CD4-positive, alpha-beta T cell (primary cell): ENCODE results near the gene ZNF487. TPM values are rescaled to one million over a fixed set of nuclear protein-coding genes. Genes with fewer than 3 reads are reported as not detected.
"Not testable (repeated sequence)": the region's sequence is repeated elsewhere in the genome, so short reads cannot be mapped to it uniquely, and the experiment has no call there.

ENCODE experiments used
- ATAC-seq: fragments of 200-7000 bp; cut with Tn5 transposase; one replicate; pipeline ENCODE4 v1.10.0; 2022; ENCODE audit warnings: mild to moderate bottlenecking; ENCODE audit not compliant: poor library complexity
- CTCF ChIA-PET: fragments of 350-600 bp; sonication (Branson Sonifier 250); formaldehyde crosslinking; loops from one replicate; lab custom pipeline; 2021; ENCODE audit warnings: antibody characterized with exemption, inconsistent platforms; lab: Charles Lee
- POLR2A ChIA-PET: fragments of 350-600 bp; sonication (Branson Sonifier 250); formaldehyde crosslinking; loops from one replicate; lab custom pipeline; 2021; ENCODE audit warnings: antibody characterized with exemption, inconsistent platforms; lab: Charles Lee
- DNase-seq, 14 experiments: peaks; one replicate each; pipeline ENCODE4 v3.0.0-alpha.2; 2013 to 2020; ENCODE audit warnings: mixed read lengths in 2 of 14
- H3K27ac ChIP-seq, 2 donors: one replicate each; pipeline versions ENCODE4 v1.5.1 to v1.7.0; 2013; ENCODE audit warnings: low read length in 2 of 2, low read depth in 1 of 2, mild to moderate bottlenecking in 1 of 2
- H3K27me3 ChIP-seq, 2 experiments: 1 replicate in 1 of 2; 2 replicates in 1 of 2; pipeline versions ENCODE4 v1.6.1 to v1.7.0; 2013; ENCODE audit warnings: low read length in 2 of 2, control low read depth in 1 of 2, mild to moderate bottlenecking in 1 of 2, moderate library complexity in 1 of 2; ENCODE audit not compliant: insufficient read depth in 2 of 2, control insufficient read depth in 1 of 2
- H3K36me3 ChIP-seq: one replicate; pipeline ENCODE4 v1.6.1; 2013; ENCODE audit warnings: low read length, control low read depth; ENCODE audit not compliant: insufficient read depth
- H3K4me1 ChIP-seq: one replicate; pipeline ENCODE4 v1.6.1; 2013; ENCODE audit warnings: low read length, control low read depth; ENCODE audit not compliant: insufficient read depth
- H3K4me3 ChIP-seq: one replicate; pipeline ENCODE4 v1.5.1; 2013; ENCODE audit warnings: mild to moderate bottlenecking, low read length, moderate library complexity
- H3K9me3 ChIP-seq, 2 experiments: 1 replicate in 1 of 2; 2 replicates in 1 of 2; pipeline versions ENCODE4 v1.6.1 to v1.7.0; 2013; ENCODE audit warnings: low read length in 2 of 2, mild to moderate bottlenecking in 2 of 2, control low read depth in 1 of 2, moderate library complexity in 1 of 2; ENCODE audit not compliant: control insufficient read depth in 1 of 2, insufficient read depth in 1 of 2
- H3K27ac Mint-ChIP-seq: one replicate; pipeline ENCODE4 v1.8.0; 2020; ENCODE audit warnings: mixed read lengths
- H3K27me3 Mint-ChIP-seq: one replicate; pipeline ENCODE4 v1.8.0; 2021; ENCODE audit warnings: mixed read lengths
- H3K36me3 Mint-ChIP-seq: one replicate; pipeline ENCODE4 v1.8.0; 2021; ENCODE audit warnings: low read depth, mixed read lengths
- H3K4me1 Mint-ChIP-seq: one replicate; pipeline ENCODE4 v1.8.0; 2021; ENCODE audit warnings: low read depth, mixed read lengths
- H3K4me3 Mint-ChIP-seq: one replicate; pipeline ENCODE4 v1.8.0; 2020; ENCODE audit warnings: mild to moderate bottlenecking, mixed read lengths
- H3K9me3 Mint-ChIP-seq: one replicate; pipeline ENCODE4 v1.8.0; 2020; ENCODE audit warnings: mixed read lengths
- CTCF ChIP-seq: fragments of 200-600 bp; IDR thresholded peaks from one replicate; pipeline ENCODE4 v1.8.0; 2022; ENCODE audit warnings: antibody characterized with exemption, mild to moderate bottlenecking
- intact Hi-C, 2 experiments: fragments of 100-400 bp; cut with DNase I in 1 of 2; cut with micrococcal nuclease in 1 of 2; formaldehyde crosslinking; loops; one replicate each; pipeline versions ENCODE4 v1.15.1 to v1.9.0; 2023 to 2025; cut with DNase I, micrococcal nuclease
- total RNA-seq, 174 experiments: library from RNA in 2 of 174; stranded (reverse) in 2 of 174; gene quantifications; one replicate each; pipeline ENCODE4 v1.2.3 and lab custom pipeline; 2021 to 2026

ZNF487 gene
- total RNA-seq, 2 experiments from 2014 or later, result 7.5 to 8.5 TPM

GRCh38 chr10:43392748-43393147 lies 44.2 kb upstream of the ZNF487 start:
- no peaks in the 10 kb centered on the region for H3K9me3 ChIP-seq
- Mint-ChIP-seq H3K4me3 (peak overlapping the region; percentile 4), H3K27me3 (no peaks in the 10 kb centered on the region), H3K9me3 (no peaks in the 10 kb centered on the region), H3K36me3 (peaks cover 93% of the 10 kb centered on the region), H3K27ac (peak overlapping the region; percentile 93), H3K4me1 (peaks cover 80% of the 10 kb centered on the region)
- no peaks in the 10 kb centered on the region for H3K27me3 ChIP-seq
- no peak for TF ChIP-seq CTCF
- POLR2A ChIA-PET, result interaction anchor here (0.6 kb wide), 1 partner anchor 15 kb away, joined by 3 read pairs; no protein-coding TSS in a partner anchor
- no peak overlapping the region for H3K4me3 ChIP-seq
- H3K4me1 ChIP-seq, result peaks cover 77% of the 10 kb centered on the region
- peak overlapping the region in 1 of 2 donors; percentile 8 for H3K27ac ChIP-seq
- intact Hi-C loops, result loop anchor here in 1 of 2 experiments (2.0 to 10.0 kb wide), 2 partner anchors 14 to 182 kb away; partner anchors contain the start of gene ZNF239
- no peak for DNase-seq
- CTCF ChIA-PET, result no interaction called here
- ATAC-seq, result no peak
- peaks cover 83% of the 10 kb centered on the region for H3K36me3 ChIP-seq

- H3K4me3 ChIP-seq, H3K9me3 ChIP-seq, H3K9me3 Mint-ChIP-seq, H3K4me3 Mint-ChIP-seq, H3K27me3 Mint-ChIP-seq, ATAC-seq, H3K27me3 ChIP-seq, DNase-seq, CTCF ChIA-PET: not testable (repeated sequence)
- Mint-ChIP-seq H3K27ac (peak overlapping the region; percentile 93), H3K4me1 (peaks cover 79% of the 10 kb centered on the region), H3K36me3 (peaks cover 91% of the 10 kb centered on the region)
- intact Hi-C loops, result loop anchor here in 1 of 2 experiments (2.0 to 10.0 kb wide), 2 partner anchors 14 to 182 kb away; partner anchors contain the start of gene ZNF239
- Histone ChIP-seq H3K27ac (peak overlapping the region in 1 of 2 donors; percentile 8), H3K36me3 (peaks cover 78% of the 10 kb centered on the region), H3K4me1 (peaks cover 81% of the 10 kb centered on the region)
- POLR2A ChIA-PET, result interaction anchor here (0.6 to 1.0 kb wide), 2 partner anchors 12 to 15 kb away, joined by 3 to 5 read pairs; no protein-coding TSS in a partner anchor
Observed at GRCh38 chr10:43393186-43393585, 43.7 kb upstream of the ZNF487 start.

DNA sequence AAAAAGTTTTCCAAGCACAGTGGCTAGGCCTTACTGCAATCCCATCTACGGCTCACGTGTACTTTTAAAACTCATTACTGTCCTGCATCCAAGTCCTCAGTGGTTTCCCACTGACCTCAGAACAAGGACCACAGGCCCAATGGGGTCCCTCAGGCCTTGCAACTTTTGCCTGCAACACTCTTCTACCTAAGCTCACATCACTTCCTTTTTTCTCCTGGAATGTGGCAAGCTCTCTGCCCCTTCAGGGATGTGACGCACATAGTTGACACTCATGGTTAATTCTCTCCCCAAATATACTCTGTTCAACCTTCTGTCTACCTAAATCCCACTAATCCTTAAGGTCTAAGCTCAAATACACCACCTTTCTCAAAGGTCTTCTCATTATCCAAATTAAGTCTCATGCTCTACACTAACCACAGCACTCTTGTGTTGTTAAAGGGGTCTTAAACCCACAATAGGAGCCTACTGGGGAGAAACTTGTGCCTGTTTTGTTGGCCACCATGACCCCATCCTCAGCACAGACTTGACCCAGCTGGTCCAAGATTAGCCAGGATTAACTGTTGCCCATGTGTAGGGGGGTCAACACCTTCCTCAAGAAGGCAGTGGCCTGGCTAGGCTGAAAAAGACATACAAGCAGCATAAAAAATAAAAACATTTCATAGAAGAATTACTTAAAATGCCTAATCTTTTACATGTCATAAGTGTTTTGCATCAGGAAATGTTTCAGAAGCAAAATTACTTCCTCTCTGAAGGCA lies 43.1 kb upstream of the ZNF487 start:
- Mint-ChIP-seq H3K4me1 (peaks cover 77% of the 10 kb centered on the region), H3K27me3 (no peaks in the 10 kb centered on the region), H3K27ac (peak overlapping the region; percentile 93), H3K4me3 (no peak overlapping the region), H3K36me3 (peaks cover 85% of the 10 kb centered on the region), H3K9me3 (no peaks in the 10 kb centered on the region)
- Histone ChIP-seq H3K4me1 (peaks cover 83% of the 10 kb centered on the region), H3K27ac (peak overlapping the region; percentile 89 to 94), H3K4me3 (no peak overlapping the region), H3K36me3 (peaks cover 72% of the 10 kb centered on the region), H3K27me3 (no peaks in the 10 kb centered on the region), H3K9me3 (no peaks in the 10 kb centered on the region)
- ChIA-PET CTCF (no interaction called here), POLR2A (interaction anchor here (1.0 kb wide), 1 partner anchor 12 kb away, joined by 5 read pairs; no protein-coding TSS in a partner anchor)
- intact Hi-C loops, result loop anchor here in 1 of 2 experiments (2.0 to 10.0 kb wide), 3 partner anchors 13 to 181 kb away; partner anchors contain the start of gene ZNF239
- no peak for TF ChIP-seq CTCF
- DNase-seq (no peak), ATAC-seq (no peak)
